ENCODE measurements around the gene BRAT1. TPM values are rescaled to one million over a fixed set of nuclear protein-coding genes. Genes with fewer than 3 reads are reported as not detected.

BRAT1 gene
- total RNA-seq, 1 donor from 2014 or later: 43.7 TPM

DNA sequence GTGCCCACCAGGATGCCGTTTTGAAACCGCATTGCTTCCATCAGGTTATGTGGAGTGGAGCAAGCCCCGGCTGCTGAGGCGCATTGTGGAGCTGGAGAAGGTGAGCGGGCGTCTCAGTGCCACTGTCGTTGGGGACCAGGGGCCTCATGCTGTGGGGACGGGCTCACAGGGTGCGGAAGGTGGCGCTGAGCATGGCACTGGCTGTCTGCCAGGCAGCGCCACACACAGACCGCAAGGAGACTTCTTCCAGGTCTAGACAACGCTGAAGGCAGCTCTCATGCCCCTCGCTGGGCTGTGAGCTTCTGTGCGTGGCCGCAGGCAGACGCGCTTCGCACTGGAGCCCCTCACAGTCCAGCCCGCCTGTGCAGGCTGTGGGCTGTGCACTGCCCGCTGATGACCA is 32.5 kb upstream of the BRAT1 start:
- H3K4me1 Mint-ChIP-seq (ENCODE audit: low read depth): peaks cover 2% of the 10 kb centered on the region
- no peak overlapping the region for H3K4me3 Mint-ChIP-seq (ENCODE audit: low read depth)
- H3K36me3 Mint-ChIP-seq (ENCODE audit: insufficient read depth): peaks cover 19% of the 10 kb centered on the region
- DNase-seq (ENCODE audit: low spot score, unreplicated experiment): no peak
- TF ChIP-seq, protein P1, sequence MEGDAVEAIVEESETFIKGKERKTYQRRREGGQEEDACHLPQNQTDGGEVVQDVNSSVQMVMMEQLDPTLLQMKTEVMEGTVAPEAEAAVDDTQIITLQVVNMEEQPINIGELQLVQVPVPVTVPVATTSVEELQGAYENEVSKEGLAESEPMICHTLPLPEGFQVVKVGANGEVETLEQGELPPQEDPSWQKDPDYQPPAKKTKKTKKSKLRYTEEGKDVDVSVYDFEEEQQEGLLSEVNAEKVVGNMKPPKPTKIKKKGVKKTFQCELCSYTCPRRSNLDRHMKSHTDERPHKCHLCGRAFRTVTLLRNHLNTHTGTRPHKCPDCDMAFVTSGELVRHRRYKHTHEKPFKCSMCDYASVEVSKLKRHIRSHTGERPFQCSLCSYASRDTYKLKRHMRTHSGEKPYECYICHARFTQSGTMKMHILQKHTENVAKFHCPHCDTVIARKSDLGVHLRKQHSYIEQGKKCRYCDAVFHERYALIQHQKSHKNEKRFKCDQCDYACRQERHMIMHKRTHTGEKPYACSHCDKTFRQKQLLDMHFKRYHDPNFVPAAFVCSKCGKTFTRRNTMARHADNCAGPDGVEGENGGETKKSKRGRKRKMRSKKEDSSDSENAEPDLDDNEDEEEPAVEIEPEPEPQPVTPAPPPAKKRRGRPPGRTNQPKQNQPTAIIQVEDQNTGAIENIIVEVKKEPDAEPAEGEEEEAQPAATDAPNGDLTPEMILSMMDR (IDR thresholded peaks at IDR 0.05; ENCODE audit: unreplicated experiment): no peak
- H3K27ac Mint-ChIP-seq: no peak overlapping the region
- H3K27me3 Mint-ChIP-seq: no peaks in the 10 kb centered on the region
- H3K9me3 Mint-ChIP-seq (ENCODE audit: low read depth): no peaks in the 10 kb centered on the region

DNA sequence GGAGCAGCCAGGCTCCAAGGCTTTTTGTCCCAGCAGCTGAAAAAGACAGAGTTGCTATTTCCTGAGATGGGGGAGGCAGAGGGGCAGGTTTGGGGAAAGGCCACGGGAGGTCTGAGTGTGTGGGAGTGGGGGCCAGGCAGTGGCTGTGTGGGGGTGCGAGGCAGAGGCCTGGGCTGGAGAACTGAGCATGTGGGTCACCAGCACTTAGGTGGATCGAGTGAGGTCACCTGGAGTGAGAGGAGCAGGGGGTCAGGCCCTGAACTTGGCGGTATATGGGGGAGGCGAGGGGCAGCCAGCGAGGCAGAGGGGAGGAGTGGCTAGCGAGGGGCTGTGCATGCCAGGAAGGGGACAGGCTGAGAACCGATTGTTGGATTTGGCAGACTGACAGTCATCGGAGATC is 31.8 kb upstream of the BRAT1 start:
- Mint-ChIP-seq H3K4me3 (ENCODE audit: low read depth) (no peak overlapping the region), H3K27ac (no peak overlapping the region), H3K36me3 (ENCODE audit: insufficient read depth) (peaks cover 20% of the 10 kb centered on the region), H3K4me1 (ENCODE audit: low read depth) (peaks cover 2% of the 10 kb centered on the region), H3K27me3 (no peaks in the 10 kb centered on the region), H3K9me3 (ENCODE audit: low read depth) (no peaks in the 10 kb centered on the region)
- TF ChIP-seq, protein P1 (IDR thresholded peaks at IDR 0.05; ENCODE audit: unreplicated experiment): no peak
- DNase-seq (ENCODE audit: low spot score, unreplicated experiment): no peak

DNA sequence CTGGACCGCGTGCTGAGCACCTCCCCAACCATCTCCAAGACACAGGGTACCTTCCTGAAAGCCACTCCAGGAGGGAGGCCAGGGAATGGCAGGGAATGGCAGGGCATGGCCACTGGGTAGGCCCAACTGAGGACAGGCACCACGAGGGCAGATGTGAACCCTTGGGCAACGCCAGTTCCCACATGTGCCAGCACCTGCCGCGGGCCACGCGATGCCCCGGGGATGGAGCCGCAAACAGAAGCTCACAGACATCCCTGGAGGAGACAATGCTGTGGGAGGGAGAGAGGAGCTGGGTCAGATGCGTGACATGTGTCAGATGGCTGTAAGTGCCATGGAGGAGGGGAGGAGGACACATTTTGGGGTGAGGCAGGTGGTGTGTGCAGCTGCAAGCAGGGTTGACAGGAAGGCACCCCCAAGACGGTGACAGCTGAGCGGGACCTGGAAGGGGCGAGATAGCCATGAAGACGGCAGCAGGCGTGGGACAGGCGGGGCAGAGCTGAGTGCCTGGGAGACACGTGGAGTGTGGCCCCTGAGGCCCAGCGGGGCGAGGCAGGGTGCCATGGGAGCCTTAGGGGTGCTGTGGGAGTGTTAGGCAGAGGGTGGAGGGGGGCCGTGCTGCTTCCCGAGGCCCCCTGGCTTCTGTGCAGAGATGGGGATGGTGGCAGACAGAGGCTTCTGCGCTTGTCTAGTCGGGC is 31.1 kb upstream of the BRAT1 start:
- TF ChIP-seq, protein P1 (IDR thresholded peaks at IDR 0.05; ENCODE audit: unreplicated experiment): no peak
- no peaks in the 10 kb centered on the region for H3K9me3 Mint-ChIP-seq (ENCODE audit: low read depth)
- peaks cover 18% of the 10 kb centered on the region for H3K36me3 Mint-ChIP-seq (ENCODE audit: insufficient read depth)
- H3K4me1 Mint-ChIP-seq (ENCODE audit: low read depth): peaks cover 2% of the 10 kb centered on the region
- H3K4me3 Mint-ChIP-seq (ENCODE audit: low read depth): no peak overlapping the region
- no peak overlapping the region for H3K27ac Mint-ChIP-seq
- no peak for DNase-seq (ENCODE audit: low spot score, unreplicated experiment)
- no peaks in the 10 kb centered on the region for H3K27me3 Mint-ChIP-seq

DNA sequence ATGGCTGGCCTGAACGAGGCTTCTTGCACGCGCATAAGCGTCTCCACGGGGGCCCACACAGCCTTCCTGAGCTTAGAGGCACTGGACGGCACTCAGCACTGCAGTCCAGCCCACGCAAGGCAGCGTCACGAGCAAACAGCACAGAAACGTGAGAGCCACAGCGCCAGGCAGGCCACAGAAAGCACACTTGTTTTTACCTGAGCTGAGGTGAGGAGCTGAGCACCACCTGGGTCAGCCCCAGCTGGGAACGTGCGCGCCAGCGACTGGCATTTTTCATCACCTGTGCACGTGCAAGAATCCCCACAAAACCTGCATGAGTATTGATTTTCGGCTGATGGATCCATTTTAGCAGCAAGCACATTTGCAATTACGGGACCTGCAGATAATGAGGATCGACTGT is 30.1 kb upstream of the BRAT1 start:
- H3K27ac Mint-ChIP-seq: no peak overlapping the region

DNA sequence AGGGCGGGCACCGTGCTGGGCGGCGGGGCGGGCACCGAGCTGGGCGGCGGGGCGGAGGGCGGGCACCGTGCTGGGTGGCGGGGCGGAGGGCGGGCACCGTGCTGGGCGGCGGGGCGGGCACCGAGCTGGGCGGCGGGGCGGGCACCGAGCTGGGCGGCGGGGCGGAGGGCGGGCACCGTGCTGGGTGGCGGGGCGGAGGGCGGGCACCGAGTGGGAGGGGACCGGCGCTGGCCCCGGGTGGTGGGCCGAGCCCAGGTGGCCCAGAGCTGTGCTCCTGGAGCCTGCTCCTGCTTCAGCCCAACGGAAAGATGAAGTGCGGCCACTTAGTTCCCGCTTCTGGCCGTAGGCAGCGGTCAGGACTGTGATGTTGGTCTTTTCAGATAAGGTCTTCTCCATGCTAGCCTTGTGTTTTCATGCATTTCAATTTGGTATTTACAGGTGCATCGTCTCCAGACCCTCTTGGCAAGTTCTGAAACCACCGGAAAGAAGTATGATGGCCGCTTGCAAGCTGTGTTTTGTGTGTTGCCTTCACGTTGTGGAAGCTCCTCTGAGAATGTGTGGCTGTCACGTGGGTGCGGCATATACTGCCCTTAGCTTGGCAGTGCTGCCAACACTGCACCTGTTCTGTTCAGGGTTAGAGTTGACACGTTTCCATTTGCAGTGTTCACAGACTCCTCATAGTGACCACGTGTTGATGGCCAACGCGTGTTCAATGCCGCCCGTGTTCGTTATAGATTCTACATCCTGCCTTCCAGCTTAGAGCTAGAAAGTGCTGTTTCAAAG is 28.7 kb upstream of the BRAT1 start:
- no peak overlapping the region for H3K4me3 Mint-ChIP-seq (ENCODE audit: low read depth)
- no peaks in the 10 kb centered on the region for H3K9me3 Mint-ChIP-seq (ENCODE audit: low read depth)
- H3K4me1 Mint-ChIP-seq (ENCODE audit: low read depth): peaks cover 2% of the 10 kb centered on the region
- H3K27ac Mint-ChIP-seq: no peak overlapping the region
- TF ChIP-seq, protein P1 (IDR thresholded peaks at IDR 0.05; ENCODE audit: unreplicated experiment): no peak
- H3K27me3 Mint-ChIP-seq: no peaks in the 10 kb centered on the region
- peaks cover 19% of the 10 kb centered on the region for H3K36me3 Mint-ChIP-seq (ENCODE audit: insufficient read depth)
- no peak for DNase-seq (ENCODE audit: low spot score, unreplicated experiment)

More for the DNA sequence above, 30.1 kb upstream of the BRAT1 start:
- H3K27me3 Mint-ChIP-seq: no peaks in the 10 kb centered on the region
- no peak for DNase-seq (ENCODE audit: low spot score, unreplicated experiment)
- TF ChIP-seq, protein P1 (IDR thresholded peaks at IDR 0.05; ENCODE audit: unreplicated experiment): no peak
- no peaks in the 10 kb centered on the region for H3K9me3 Mint-ChIP-seq (ENCODE audit: low read depth)
- no peak overlapping the region for H3K4me3 Mint-ChIP-seq (ENCODE audit: low read depth)
- peaks cover 2% of the 10 kb centered on the region for H3K4me1 Mint-ChIP-seq (ENCODE audit: low read depth)
- peaks cover 16% of the 10 kb centered on the region for H3K36me3 Mint-ChIP-seq (ENCODE audit: insufficient read depth)
